Astrocyte of the cerebellum (primary cell): ENCODE results near the gene HRH3.

Experiments
- DNase-seq: peaks from one replicate; pipeline ENCODE4 v3.0.0-alpha.2; 2011; ENCODE audit warnings: low read depth
- H3K4me3 ChIP-seq: 2 replicates; pipeline ENCODE4 v1.5.1; 2011; ENCODE audit warnings: mild to moderate bottlenecking, low read depth, low read length, moderate library complexity
- CTCF ChIP-seq: IDR thresholded peaks from 2 replicates; pipeline ENCODE4 v1.5.1; 2012; ENCODE audit warnings: low read length, low read depth, moderate library complexity, mild to moderate bottlenecking; ENCODE audit errors: missing control alignments
- in situ Hi-C: cut with HindIII; loops from 2 replicates; pipeline ENCODE4 v1.10.0; 2017; ENCODE audit warnings: low sequenced_read_pairs

The HRH3 gene

GRCh38 chr20:62245911-62246280 lies 25.8 kb upstream of the HRH3 start:
- in situ Hi-C loops = no loop called here
- no peak for DNase-seq
- no peak for TF ChIP-seq CTCF
- no peak overlapping the region for H3K4me3 ChIP-seq

GRCh38 chr20:62244644-62245108 lies 24.6 kb upstream of the HRH3 start:
- H3K4me3 ChIP-seq = no peak overlapping the region
- DNase-seq = no peak
- in situ Hi-C loops = no loop called here
- no peak for TF ChIP-seq CTCF

GRCh38 chr20:62243906-62244515 lies 23.9 kb upstream of the HRH3 start:
- no peak for DNase-seq
- TF ChIP-seq CTCF = no peak
- H3K4me3 ChIP-seq = no peak overlapping the region
- in situ Hi-C loops = no loop called here

- H3K4me3 ChIP-seq = no peak overlapping the region
- no peak for DNase-seq
- in situ Hi-C loops = no loop called here
- TF ChIP-seq CTCF = no peak
Observed at GRCh38 chr20:62243106-62243505, 23.0 kb upstream of the HRH3 start.

GRCh38 chr20:62242176-62242575 lies 22.1 kb upstream of the HRH3 start:
- no peak for DNase-seq
- H3K4me3 ChIP-seq = no peak overlapping the region
- TF ChIP-seq CTCF = no peak
- in situ Hi-C loops = no loop called here

- no peak for TF ChIP-seq CTCF
- DNase-seq = no peak
- H3K4me3 ChIP-seq = no peak overlapping the region
- in situ Hi-C loops = no loop called here
Observed at GRCh38 chr20:62241506-62241905, 21.4 kb upstream of the HRH3 start.
